OCI-LY3 (cell line): Measurements from ENCODE around the gene HSD17B2.

Experiments used
- H2AFZ ChIP-seq: fragments of 200-600, 300-600 bp; shearing (Covaris generic); 2 replicates; pipeline ENCODE4 v1.6.0; 2014; ENCODE audit warnings: antibody characterized with exemption, low read depth, low read length
- H3K27ac ChIP-seq: fragments of 200-600, 300-600 bp; sonication (generic); 2 replicates; pipeline ENCODE4 v1.5.1; 2014; ENCODE audit warnings: mild to moderate bottlenecking, low read length, moderate library complexity, mixed read lengths
- H3K27me3 ChIP-seq: fragments of 200-600, 300-600 bp; sonication (generic); 2 replicates; pipeline ENCODE4 v1.6.1; 2014; ENCODE audit warnings: low read depth, low read length, mixed read lengths
- H3K36me3 ChIP-seq: fragments of 200-600, 300-600 bp; sonication (generic); replicated peaks from 2 replicates; pipeline ENCODE3; 2014; ENCODE audit warnings: low read depth, low read length, mixed read lengths
- H3K4me1 ChIP-seq: fragments of 300-600, 200-600 bp; sonication (generic); 2 replicates; pipeline ENCODE4 v1.6.1; 2014; ENCODE audit warnings: low read length, mixed read lengths
- H3K4me2 ChIP-seq: fragments of 200-600, 300-600 bp; sonication (generic); 2 replicates; pipeline ENCODE4 v1.6.1; 2014; ENCODE audit warnings: low read length, mixed read lengths
- H3K4me3 ChIP-seq: fragments of 300-600, 200-600 bp; sonication (generic); 2 replicates; pipeline ENCODE4 v1.5.1; 2014; ENCODE audit warnings: antibody characterized with exemption, mild to moderate bottlenecking, low read length, moderate library complexity
- H3K79me2 ChIP-seq: fragments of 300-600, 200-600 bp; shearing (Covaris generic); 2 replicates; pipeline ENCODE4 v1.6.1; 2014; ENCODE audit warnings: mild to moderate bottlenecking, low read length, mixed read lengths
- H3K9ac ChIP-seq: fragments of 300-600, 200-600 bp; shearing (Covaris generic); 2 replicates; pipeline ENCODE4 v1.6.0; 2014; ENCODE audit warnings: mild to moderate bottlenecking, low read length, moderate library complexity
- H3K9me3 ChIP-seq: fragments of 200-600, 300-600 bp; shearing (Covaris generic); 2 replicates; pipeline ENCODE4 v1.6.1; 2014; ENCODE audit warnings: low read length, mixed read lengths; ENCODE audit not compliant: insufficient read depth
- H4K20me1 ChIP-seq: fragments of 200-600, 300-600 bp; sonication (generic); 2 replicates; pipeline ENCODE4 v1.6.1; 2016; ENCODE audit warnings: low read length, mixed read lengths; ENCODE audit not compliant: insufficient read depth
- CTCF ChIP-seq: fragments of 200-600, 300-600 bp; sonication (generic); IDR thresholded peaks from 2 replicates; pipeline ENCODE4 v1.5.1; 2014; ENCODE audit warnings: antibody characterized with exemption, low read length, low read depth
- EZH2phosphoT487 ChIP-seq: fragments of 200-600 bp; shearing (Covaris generic); IDR thresholded peaks from 2 replicates; pipeline ENCODE4 v1.6.1; 2018; ENCODE audit warnings: antibody characterized with exemption, mixed run types, low read depth

Gene HSD17B2

GRCh38 chr16:82002831-82003230 lies 32.2 kb upstream of the HSD17B2 start:
- Histone ChIP-seq H3K4me1 (no peaks in the 10 kb centered on the region), H3K36me3 (peaks cover 3% of the 10 kb centered on the region), H3K4me2 (no peak overlapping the region), H2AFZ (no peak overlapping the region), H3K4me3 (no peak overlapping the region), H3K9ac (no peak overlapping the region), H3K27ac (no peak overlapping the region), H4K20me1 (no peaks in the 10 kb centered on the region), H3K27me3 (no peaks in the 10 kb centered on the region), H3K9me3 (no peaks in the 10 kb centered on the region), H3K79me2 (no peaks in the 10 kb centered on the region)
- TF ChIP-seq CTCF = no peak
- TF ChIP-seq EZH2phosphoT487 = no peak

- no peak overlapping the region for H3K4me3 ChIP-seq
- no peaks in the 10 kb centered on the region for H3K27me3 ChIP-seq
- peaks cover 3% of the 10 kb centered on the region; the same call in 1 of the 2 replicates for H3K9me3 ChIP-seq
- no peaks in the 10 kb centered on the region for H3K79me2 ChIP-seq
- no peak overlapping the region for H3K9ac ChIP-seq
- H3K36me3 ChIP-seq = peaks cover 6% of the 10 kb centered on the region
- H3K4me1 ChIP-seq = no peaks in the 10 kb centered on the region
- H3K4me2 ChIP-seq = no peak overlapping the region
- no peak overlapping the region for H3K27ac ChIP-seq
- H4K20me1 ChIP-seq = no peaks in the 10 kb centered on the region
- no peak overlapping the region for H2AFZ ChIP-seq
- no peak for TF ChIP-seq EZH2phosphoT487
- TF ChIP-seq CTCF = no peak
These were observed 30.5 kb upstream of the HSD17B2 start for GRCh38 chr16:82004601-82005000.

- no peak overlapping the region for H3K27ac ChIP-seq
- no peak overlapping the region for H3K4me3 ChIP-seq
- no peak overlapping the region for H3K4me2 ChIP-seq
- TF ChIP-seq CTCF (no peak), EZH2phosphoT487 (no peak)
- H3K9me3 ChIP-seq = peaks cover 3% of the 10 kb centered on the region; the same call in 1 of the 2 replicates
- no peak overlapping the region for H3K9ac ChIP-seq
- H3K36me3 ChIP-seq = peaks cover 6% of the 10 kb centered on the region
- H2AFZ ChIP-seq = no peak overlapping the region
- no peaks in the 10 kb centered on the region for H3K4me1 ChIP-seq
- no peaks in the 10 kb centered on the region for H3K79me2 ChIP-seq
- H3K27me3 ChIP-seq = no peaks in the 10 kb centered on the region
- no peaks in the 10 kb centered on the region for H4K20me1 ChIP-seq
These were observed 29.8 kb upstream of the HSD17B2 start for GRCh38 chr16:82005027-82005830.

- Histone ChIP-seq H3K4me3 (no peak overlapping the region), H2AFZ (no peak overlapping the region), H3K27ac (no peak overlapping the region), H3K79me2 (no peaks in the 10 kb centered on the region), H3K9ac (no peak overlapping the region), H4K20me1 (no peaks in the 10 kb centered on the region), H3K36me3 (peaks cover 6% of the 10 kb centered on the region), H3K27me3 (no peaks in the 10 kb centered on the region), H3K4me1 (no peaks in the 10 kb centered on the region), H3K4me2 (no peak overlapping the region), H3K9me3 (peaks cover 3% of the 10 kb centered on the region; the same call in 1 of the 2 replicates)
- no peak for TF ChIP-seq EZH2phosphoT487
- TF ChIP-seq CTCF = no peak
These were observed 29.0 kb upstream of the HSD17B2 start for GRCh38 chr16:82006036-82006435.
